Right lobe of liver (tissue), 4 donors: ENCODE measurements around the gene WDFY3.

Source experiments
- CTCF ChIP-seq, 4 donors: fragments of 200-600 bp in 3 of 4; fragments of 450-650 bp in 1 of 4; IDR thresholded peaks; one replicate each; pipeline versions ENCODE4 v1.5.1 to v1.8.0; 2016 to 2022; ENCODE audit warnings: antibody characterized with exemption in 4 of 4, mild to moderate bottlenecking in 2 of 4
- POLR2A ChIP-seq: fragments of 450-650 bp; IDR thresholded peaks from one replicate; pipeline ENCODE4 v1.6.1; 2017; ENCODE audit warnings: antibody characterized with exemption, mild to moderate bottlenecking
- donor health status: DM: no; HTN: no; CAD: no.
- donor health status: DM: no; HTN: no; CAD: no.
- donor health status: DM: no; HTN: yes; CAD: no.

DNA sequence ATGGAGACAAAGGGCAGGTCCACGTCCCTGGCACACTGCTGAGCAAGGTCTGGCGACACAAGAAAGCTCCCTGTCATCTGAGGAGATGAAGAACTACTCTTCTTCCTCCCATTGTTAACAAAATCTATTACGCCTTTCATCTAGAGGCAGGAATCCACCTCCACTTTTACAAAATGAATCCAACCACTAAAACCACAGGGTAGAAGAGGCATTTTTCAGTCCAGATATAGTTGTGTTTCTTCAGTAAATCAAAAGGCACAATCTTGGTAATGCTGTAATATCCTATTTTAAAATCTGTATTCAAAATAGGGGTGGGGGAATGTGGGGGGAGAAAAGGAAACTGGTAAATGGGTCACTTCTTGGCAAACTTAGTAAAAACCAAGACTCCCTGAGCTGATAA is 282.1 kb downstream of the WDFY3 start:
- no peak for TF ChIP-seq CTCF (IDR thresholded peaks at IDR 0.05)
- TF ChIP-seq POLR2A: no peak
